ENCODE data around the gene NKD1.

DNA sequence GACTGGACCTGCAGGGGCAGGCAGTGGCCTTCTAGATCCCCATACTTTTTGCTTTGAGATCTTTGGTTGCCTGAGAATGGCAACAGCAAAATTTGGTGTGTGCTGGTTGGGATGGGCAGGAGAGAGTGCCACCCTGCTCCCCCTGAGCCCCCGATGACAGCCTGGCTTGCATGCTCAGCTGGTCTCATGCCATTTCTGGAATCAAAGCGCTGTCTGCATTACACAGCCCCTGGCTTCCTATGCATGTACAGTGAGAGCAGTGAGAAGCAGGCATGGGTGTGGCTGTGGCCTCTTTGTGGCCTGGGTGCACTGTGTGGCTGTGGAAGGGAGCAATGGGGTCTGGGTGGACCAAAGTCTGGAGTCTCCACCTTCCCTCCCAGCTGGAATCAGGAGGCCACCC is 47.7 kb downstream of the NKD1 start:
- TF ChIP-seq, protein P1, sequence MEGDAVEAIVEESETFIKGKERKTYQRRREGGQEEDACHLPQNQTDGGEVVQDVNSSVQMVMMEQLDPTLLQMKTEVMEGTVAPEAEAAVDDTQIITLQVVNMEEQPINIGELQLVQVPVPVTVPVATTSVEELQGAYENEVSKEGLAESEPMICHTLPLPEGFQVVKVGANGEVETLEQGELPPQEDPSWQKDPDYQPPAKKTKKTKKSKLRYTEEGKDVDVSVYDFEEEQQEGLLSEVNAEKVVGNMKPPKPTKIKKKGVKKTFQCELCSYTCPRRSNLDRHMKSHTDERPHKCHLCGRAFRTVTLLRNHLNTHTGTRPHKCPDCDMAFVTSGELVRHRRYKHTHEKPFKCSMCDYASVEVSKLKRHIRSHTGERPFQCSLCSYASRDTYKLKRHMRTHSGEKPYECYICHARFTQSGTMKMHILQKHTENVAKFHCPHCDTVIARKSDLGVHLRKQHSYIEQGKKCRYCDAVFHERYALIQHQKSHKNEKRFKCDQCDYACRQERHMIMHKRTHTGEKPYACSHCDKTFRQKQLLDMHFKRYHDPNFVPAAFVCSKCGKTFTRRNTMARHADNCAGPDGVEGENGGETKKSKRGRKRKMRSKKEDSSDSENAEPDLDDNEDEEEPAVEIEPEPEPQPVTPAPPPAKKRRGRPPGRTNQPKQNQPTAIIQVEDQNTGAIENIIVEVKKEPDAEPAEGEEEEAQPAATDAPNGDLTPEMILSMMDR (IDR thresholded peaks at IDR 0.05): no peak
- TF ChIP-seq POLR2A (IDR thresholded peaks at IDR 0.05): no peak

All from uterus (tissue), 2 donors.